Measurements from ENCODE around the gene IDH3A.

The IDH3A gene

GRCh38 chr15:78111788-78112187 lies 37.4 kb upstream of the IDH3A start:
- Mint-ChIP-seq H3K4me1 (peaks cover 11% of the 10 kb centered on the region), H3K4me3 (no peak overlapping the region), H3K27me3 (no peaks in the 10 kb centered on the region), H3K27ac (no peak overlapping the region), H3K9me3 (no peaks in the 10 kb centered on the region), H3K36me3 (no peaks in the 10 kb centered on the region)

DNA sequence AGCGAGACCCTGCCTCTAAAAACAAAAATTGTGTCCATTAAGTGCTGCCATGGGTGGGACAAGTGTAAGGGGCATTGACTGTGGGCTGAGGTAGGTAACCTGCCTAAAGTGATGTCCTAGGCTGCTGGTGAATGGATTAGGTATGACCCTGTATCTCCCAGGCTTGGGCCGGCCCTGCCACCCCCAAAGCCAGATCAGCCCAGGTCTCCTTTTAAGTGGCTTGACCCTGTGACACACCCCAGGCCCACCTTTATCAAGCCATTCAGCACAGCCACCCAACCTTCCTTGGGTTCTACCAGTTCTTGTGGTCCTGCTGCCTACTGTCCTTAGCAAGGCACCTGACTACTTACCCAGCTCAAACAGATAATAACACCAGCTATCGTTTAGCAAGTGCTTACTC lies 36.6 kb upstream of the IDH3A start:
- Mint-ChIP-seq H3K36me3 (no peaks in the 10 kb centered on the region), H3K4me3 (no peak overlapping the region), H3K27me3 (no peaks in the 10 kb centered on the region), H3K27ac (no peak overlapping the region), H3K9me3 (no peaks in the 10 kb centered on the region), H3K4me1 (peaks cover 7% of the 10 kb centered on the region)

DNA sequence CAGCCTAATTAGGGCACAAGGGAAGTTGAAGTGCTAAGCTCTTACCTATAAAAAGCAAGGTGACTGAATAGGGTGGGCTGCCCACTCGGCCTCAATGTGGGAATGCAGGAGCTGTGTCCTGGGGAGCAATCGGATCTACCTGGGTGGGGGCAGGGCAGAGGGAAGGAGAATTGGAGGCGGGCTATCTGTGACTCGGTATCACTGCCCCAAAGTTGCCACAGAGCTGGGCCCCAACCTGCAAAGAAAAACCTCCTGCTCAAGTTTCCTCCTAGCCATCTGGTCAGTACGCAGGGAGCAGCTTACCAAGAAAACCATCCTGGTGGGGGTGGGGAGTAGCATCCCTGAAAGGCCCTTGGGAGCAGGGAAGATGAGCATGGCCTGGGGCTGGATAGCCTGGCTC lies 28.6 kb upstream of the IDH3A start:
- Mint-ChIP-seq H3K4me1 (no peaks in the 10 kb centered on the region), H3K9me3 (no peaks in the 10 kb centered on the region), H3K27ac (no peak overlapping the region), H3K4me3 (no peak overlapping the region), H3K27me3 (no peaks in the 10 kb centered on the region), H3K36me3 (no peaks in the 10 kb centered on the region)

- Mint-ChIP-seq H3K9me3 (no peaks in the 10 kb centered on the region), H3K27ac (peak overlapping the region; percentile 68), H3K27me3 (no peaks in the 10 kb centered on the region), H3K4me3 (no peak overlapping the region), H3K4me1 (peaks cover 11% of the 10 kb centered on the region), H3K36me3 (no peaks in the 10 kb centered on the region)
Measured at GRCh38 chr15:78125267-78125666, 23.9 kb upstream of the IDH3A start.

- Mint-ChIP-seq H3K27ac (peak overlapping the region; percentile 38), H3K4me3 (no peak overlapping the region), H3K36me3 (no peaks in the 10 kb centered on the region)
Measured at GRCh38 chr15:78127882-78128281, 21.3 kb upstream of the IDH3A start.

GRCh38 chr15:78129077-78129750 lies 19.9 kb upstream of the IDH3A start:
- H3K9me3 Mint-ChIP-seq: no peaks in the 10 kb centered on the region
- H3K4me1 Mint-ChIP-seq: peaks cover 25% of the 10 kb centered on the region
- no peaks in the 10 kb centered on the region for H3K27me3 Mint-ChIP-seq
- H3K36me3 Mint-ChIP-seq: no peaks in the 10 kb centered on the region
- peak overlapping the region; percentile 92 for H3K27ac Mint-ChIP-seq
- H3K4me3 Mint-ChIP-seq: no peak overlapping the region

More at GRCh38 chr15:78127882-78128281, 21.3 kb upstream of the IDH3A start:
- Mint-ChIP-seq H3K9me3 (no peaks in the 10 kb centered on the region), H3K27me3 (no peaks in the 10 kb centered on the region), H3K4me1 (peaks cover 19% of the 10 kb centered on the region)

DNA sequence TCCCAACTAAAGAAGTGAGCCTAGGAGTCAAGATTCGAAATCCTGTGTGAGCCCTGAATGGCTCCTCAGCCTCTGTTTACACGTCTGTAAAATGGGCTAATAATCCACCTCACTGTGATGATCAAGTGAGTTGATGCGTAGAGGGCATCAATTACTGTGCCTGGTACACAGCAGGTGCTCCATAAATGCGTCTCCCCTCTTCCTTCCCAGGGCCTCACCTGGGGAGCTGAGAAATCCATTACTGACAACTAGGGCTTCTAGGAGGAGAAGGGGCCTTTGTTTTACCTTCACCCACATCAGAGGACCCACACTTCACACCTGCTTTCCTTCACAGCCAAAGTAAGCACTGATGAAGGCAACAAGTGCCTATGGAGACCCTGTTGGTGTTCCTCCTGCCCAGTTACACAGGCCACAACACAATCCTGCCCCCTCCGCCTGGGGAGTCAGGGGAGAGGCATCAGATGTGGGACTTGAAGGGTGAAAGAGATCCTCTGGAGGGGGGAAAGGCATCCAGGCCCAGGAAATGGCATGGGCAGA lies 19.3 kb upstream of the IDH3A start:
- Mint-ChIP-seq H3K9me3 (no peaks in the 10 kb centered on the region), H3K4me3 (peak overlapping the region; percentile 67), H3K36me3 (no peaks in the 10 kb centered on the region), H3K27ac (no peak overlapping the region), H3K4me1 (peaks cover 25% of the 10 kb centered on the region), H3K27me3 (no peaks in the 10 kb centered on the region)

GRCh38 chr15:78130466-78131294 lies 18.5 kb upstream of the IDH3A start:
- H3K27ac Mint-ChIP-seq: peak overlapping the region; percentile 74
- peak overlapping the region; percentile 75 for H3K4me3 Mint-ChIP-seq
- no peaks in the 10 kb centered on the region for H3K9me3 Mint-ChIP-seq
- no peaks in the 10 kb centered on the region for H3K27me3 Mint-ChIP-seq
- H3K4me1 Mint-ChIP-seq: peaks cover 25% of the 10 kb centered on the region
- no peaks in the 10 kb centered on the region for H3K36me3 Mint-ChIP-seq

- peak within 1 kb of the TSS; percentile 85 for H3K4me3 Mint-ChIP-seq
- H3K27ac Mint-ChIP-seq: peak within 1 kb of the TSS; percentile 74
- H3K9me3 Mint-ChIP-seq: no peaks in the 10 kb centered on the region
- H3K36me3 Mint-ChIP-seq: no peaks in the 10 kb centered on the region
- peaks cover 25% of the 10 kb centered on the region for H3K4me1 Mint-ChIP-seq
- H3K27me3 Mint-ChIP-seq: no peaks in the 10 kb centered on the region
Measured at GRCh38 chr15:78131295-78132061, 17.7 kb upstream of the IDH3A start, which contains the start of gene CIB2. Gene CIB2, minus strand, starts transcription at chr15:78131445. Its CDS starts 230 bp downstream, at chr15:78131215.

DNA sequence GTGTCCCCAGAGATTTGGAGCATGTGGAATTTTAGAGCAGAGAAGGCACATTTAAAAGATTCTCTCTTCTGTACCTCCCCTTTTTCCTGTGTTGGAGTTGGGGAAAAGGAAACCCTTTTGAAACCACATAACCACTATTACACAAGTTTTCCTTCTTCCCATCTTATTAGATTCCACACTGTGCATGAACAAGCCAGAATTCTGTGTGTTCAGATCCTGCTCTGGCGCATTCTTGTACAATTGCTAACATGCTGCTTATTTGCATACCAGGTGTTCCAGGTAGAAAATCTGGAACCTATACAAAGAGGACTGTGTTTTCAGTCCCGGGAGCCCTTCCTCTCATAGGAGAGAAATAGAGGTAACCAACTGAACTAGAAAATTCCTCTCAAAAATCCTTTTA lies 15.4 kb upstream of the IDH3A start:
- H3K4me3 Mint-ChIP-seq: no peak overlapping the region
- H3K27me3 Mint-ChIP-seq: no peaks in the 10 kb centered on the region
- H3K27ac Mint-ChIP-seq: no peak overlapping the region
- H3K36me3 Mint-ChIP-seq: no peaks in the 10 kb centered on the region
- H3K4me1 Mint-ChIP-seq: peaks cover 21% of the 10 kb centered on the region
- H3K9me3 Mint-ChIP-seq: no peaks in the 10 kb centered on the region

GRCh38 chr15:78139578-78139977 lies 9.6 kb upstream of the IDH3A start:
- H3K9me3 Mint-ChIP-seq: no peaks in the 10 kb centered on the region
- H3K27me3 Mint-ChIP-seq: no peaks in the 10 kb centered on the region

GRCh38 chr15:78140292-78140691 lies 8.9 kb upstream of the IDH3A start:
- H3K27me3 Mint-ChIP-seq: no peaks in the 10 kb centered on the region
- no peak overlapping the region for H3K27ac Mint-ChIP-seq
- no peaks in the 10 kb centered on the region for H3K9me3 Mint-ChIP-seq
- no peaks in the 10 kb centered on the region for H3K4me1 Mint-ChIP-seq
- H3K4me3 Mint-ChIP-seq: no peak overlapping the region
- peaks cover 2% of the 10 kb centered on the region for H3K36me3 Mint-ChIP-seq

More at GRCh38 chr15:78139578-78139977, 9.6 kb upstream of the IDH3A start:
- Mint-ChIP-seq H3K4me1 (no peaks in the 10 kb centered on the region), H3K36me3 (peaks cover 2% of the 10 kb centered on the region), H3K27ac (no peak overlapping the region), H3K4me3 (no peak overlapping the region)

DNA sequence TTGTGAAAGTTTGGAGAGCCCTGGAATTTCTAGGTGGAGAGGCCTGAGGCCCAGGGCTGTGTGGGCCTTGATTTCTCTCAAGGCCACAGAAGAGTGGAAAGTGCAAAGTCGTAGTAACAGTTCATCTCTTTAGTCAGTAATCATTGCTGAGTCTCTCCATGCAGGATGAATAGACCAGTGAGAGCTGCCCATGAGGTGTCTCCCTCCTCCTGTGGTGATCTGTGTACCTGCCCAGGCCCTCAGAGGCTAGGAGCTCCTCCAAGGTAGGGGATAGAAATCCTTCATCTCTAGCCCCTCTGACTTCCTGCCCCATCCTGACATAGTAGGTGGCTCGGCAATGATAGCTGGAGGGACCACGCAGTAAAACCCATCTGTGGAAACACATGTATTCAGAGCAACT lies 6.8 kb upstream of the IDH3A start:
- Mint-ChIP-seq H3K27me3 (no peaks in the 10 kb centered on the region), H3K4me1 (peaks cover 2% of the 10 kb centered on the region), H3K27ac (no peak overlapping the region), H3K9me3 (no peaks in the 10 kb centered on the region), H3K36me3 (peaks cover 2% of the 10 kb centered on the region), H3K4me3 (no peak overlapping the region)

DNA sequence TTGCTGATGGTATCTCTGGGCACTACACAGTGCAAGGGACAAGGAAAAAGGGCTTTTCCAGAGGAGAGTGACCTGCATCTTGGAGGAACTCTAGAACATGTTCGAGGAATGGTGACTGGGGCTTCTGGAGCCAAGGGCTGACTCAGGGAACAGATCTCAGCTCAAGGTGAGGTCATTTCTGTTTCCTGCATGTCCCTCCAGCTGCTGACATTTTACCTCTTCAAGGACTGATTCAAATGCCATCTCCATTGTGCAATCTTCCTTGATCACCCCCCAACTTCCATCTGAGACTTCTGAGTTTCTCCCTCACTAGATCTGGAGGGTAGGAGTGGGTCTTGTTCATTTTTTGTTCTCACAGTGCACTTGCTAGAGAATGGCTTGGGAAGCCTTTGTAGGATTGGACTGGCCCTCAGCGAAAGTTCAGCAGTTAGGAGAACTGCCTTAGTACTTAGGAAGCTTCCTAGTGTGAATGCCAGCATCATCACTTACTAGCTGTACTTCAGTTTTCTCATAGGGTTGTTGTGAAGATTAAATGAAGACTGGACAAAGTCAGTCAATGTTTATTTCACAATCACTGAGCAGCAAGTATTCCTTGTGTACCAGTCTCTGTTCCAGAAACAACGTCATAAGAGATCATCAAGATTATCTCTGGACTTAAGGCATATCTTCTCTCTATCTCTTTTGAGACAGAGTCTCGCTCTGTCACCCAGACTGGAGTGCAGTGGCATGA lies 2.6 kb upstream of the IDH3A start:
- Mint-ChIP-seq H3K27me3 (no peaks in the 10 kb centered on the region), H3K9me3 (no peaks in the 10 kb centered on the region), H3K36me3 (peaks cover 5% of the 10 kb centered on the region), H3K4me1 (peaks cover 30% of the 10 kb centered on the region), H3K27ac (peak overlapping the region; percentile 67), H3K4me3 (no peak overlapping the region)

DNA sequence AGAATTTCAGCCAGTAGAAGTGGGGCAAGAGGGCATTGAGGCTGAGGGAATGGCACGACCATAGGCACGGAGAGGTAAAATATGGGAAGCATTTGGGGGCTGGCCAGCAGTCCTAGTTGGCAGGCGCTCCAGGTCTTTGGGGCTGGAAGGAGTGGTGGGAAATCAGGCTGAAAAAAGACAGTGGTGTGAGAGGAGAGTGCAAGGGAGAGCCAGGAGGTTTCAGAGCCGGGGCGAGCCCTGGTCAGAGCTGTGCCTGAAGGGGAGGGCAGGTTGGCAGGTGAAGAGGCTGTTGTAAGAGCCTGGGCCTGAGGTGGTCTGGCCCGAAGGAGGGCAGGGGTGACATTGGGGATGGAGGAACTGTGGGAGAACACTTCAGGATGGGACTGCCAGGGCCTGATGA lies 1.6 kb upstream of the IDH3A start:
- Mint-ChIP-seq H3K36me3 (peaks cover 3% of the 10 kb centered on the region), H3K27ac (peak overlapping the region; percentile 80), H3K4me3 (peak overlapping the region; percentile 80), H3K4me1 (peaks cover 31% of the 10 kb centered on the region), H3K27me3 (no peaks in the 10 kb centered on the region), H3K9me3 (no peaks in the 10 kb centered on the region)

Measured in activated naive CD4-positive, alpha-beta T cell treated with anti-CD3 and anti-CD28 coated beads, Interleukin-2, amount 50 U/mL, for 24 hours (primary cell).